ENCODE results near the gene C19orf25. TPM values are rescaled to one million over a fixed set of nuclear protein-coding genes. Genes with fewer than 3 reads are reported as not detected.

Gene C19orf25
- total RNA-seq, 2 donors from 2014 or later: 19.1 to 22.3 TPM

GRCh38 chr19:1438933-1439354, 40.1 kb downstream of the C19orf25 start:
- TF ChIP-seq CTCF (IDR thresholded peaks at IDR 0.05): no peak
- Histone ChIP-seq H3K4me1 (peaks cover 0 to 23% of the 10 kb centered on the region in 2 donors), H3K4me3 (peak overlapping the region; percentile 76 to 80), H3K27me3 (no peaks in the 10 kb centered on the region), H3K36me3 (peaks cover 44% of the 10 kb centered on the region), H3K9me3 (no peaks in the 10 kb centered on the region), H3K27ac (peak overlapping the region; percentile 81 to 91)
- DNase-seq (ENCODE audit: low spot score): no peak

GRCh38 chr19:1438035-1438932, 40.7 kb downstream of the C19orf25 start, which contains the start of gene RPS15:
TSS of gene RPS15 (plus strand) at chr19:1438396. CDS start at chr19:1438426, 30 bp downstream.
- TF ChIP-seq CTCF (IDR thresholded peaks at IDR 0.05): peak; percentile 75 to 99
- Histone ChIP-seq H3K27ac (peak within 1 kb of the TSS; percentile 81 to 91), H3K27me3 (no peaks in the 10 kb centered on the region), H3K9me3 (no peaks in the 10 kb centered on the region), H3K4me3 (peak within 1 kb of the TSS; percentile 76 to 80), H3K4me1 (peaks cover 0 to 23% of the 10 kb centered on the region in 2 donors), H3K36me3 (peaks cover 51% of the 10 kb centered on the region)
- DNase-seq (ENCODE audit: low spot score): peak; percentile 94

- no peak for TF ChIP-seq CTCF (IDR thresholded peaks at IDR 0.05)
- Histone ChIP-seq H3K36me3 (peaks cover 57% of the 10 kb centered on the region), H3K4me3 (peak overlapping the region in 1 of 2 donors; percentile 80), H3K27ac (no peak overlapping the region), H3K9me3 (no peaks in the 10 kb centered on the region), H3K4me1 (peaks cover 0 to 23% of the 10 kb centered on the region in 2 donors), H3K27me3 (no peaks in the 10 kb centered on the region)
- no peak for DNase-seq (ENCODE audit: low spot score)
Observed at GRCh38 chr19:1437609-1438008, 41.4 kb downstream of the C19orf25 start.

- TF ChIP-seq CTCF (IDR thresholded peaks at IDR 0.05): no peak
- Histone ChIP-seq H3K4me1 (peaks cover 0 to 22% of the 10 kb centered on the region in 2 donors), H3K36me3 (peaks cover 57% of the 10 kb centered on the region), H3K27ac (no peak overlapping the region), H3K9me3 (no peaks in the 10 kb centered on the region), H3K27me3 (no peaks in the 10 kb centered on the region), H3K4me3 (no peak overlapping the region)
- DNase-seq (ENCODE audit: low spot score): no peak
Observed at GRCh38 chr19:1435378-1435989, 43.5 kb downstream of the C19orf25 start.

- no peak for TF ChIP-seq CTCF (IDR thresholded peaks at IDR 0.05)
- no peaks in the 10 kb centered on the region for H3K27me3 ChIP-seq
- no peak overlapping the region for H3K27ac ChIP-seq
- no peak overlapping the region for H3K4me3 ChIP-seq
- no peak for DNase-seq (ENCODE audit: low spot score)
- H3K9me3 ChIP-seq: no peaks in the 10 kb centered on the region
- H3K4me1 ChIP-seq: peaks cover 0 to 21% of the 10 kb centered on the region in 2 donors
- H3K36me3 ChIP-seq: peaks cover 55% of the 10 kb centered on the region
Observed at GRCh38 chr19:1434577-1435060, 44.4 kb downstream of the C19orf25 start.
